ENCODE data around the gene RAB11FIP5. TPM values are rescaled to one million over a fixed set of nuclear protein-coding genes. Genes with fewer than 3 reads are reported as not detected.

Gene RAB11FIP5
- total and polyA plus RNA-seq, 9 of the 15 experiments (the other 6 are each of a cell fraction or from before 2014, with no cell fraction given): 1.7 to 14.4 (median 6.4) TPM

DNA sequence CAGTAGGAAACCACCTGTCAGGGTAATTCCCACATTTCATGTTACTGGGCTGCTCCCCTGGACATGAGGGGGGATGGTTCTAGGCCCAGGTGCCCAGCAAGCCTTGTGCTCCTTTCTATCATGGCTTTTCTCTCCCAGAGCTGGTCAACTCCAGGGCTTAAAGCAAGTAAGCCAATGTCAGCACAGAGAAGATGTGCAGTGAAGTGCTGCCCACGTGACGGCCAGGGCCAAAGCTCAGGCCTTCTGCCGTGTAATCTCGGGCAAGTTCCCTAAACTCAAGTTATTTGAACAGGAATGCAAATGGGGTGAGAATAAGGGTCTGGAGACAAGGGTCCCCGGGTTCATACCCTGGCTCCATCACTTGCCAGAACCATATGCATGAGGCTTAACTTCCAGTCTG lies 57.8 kb downstream of the RAB11FIP5 start (continued):
- TF ChIP-seq, protein P1, sequence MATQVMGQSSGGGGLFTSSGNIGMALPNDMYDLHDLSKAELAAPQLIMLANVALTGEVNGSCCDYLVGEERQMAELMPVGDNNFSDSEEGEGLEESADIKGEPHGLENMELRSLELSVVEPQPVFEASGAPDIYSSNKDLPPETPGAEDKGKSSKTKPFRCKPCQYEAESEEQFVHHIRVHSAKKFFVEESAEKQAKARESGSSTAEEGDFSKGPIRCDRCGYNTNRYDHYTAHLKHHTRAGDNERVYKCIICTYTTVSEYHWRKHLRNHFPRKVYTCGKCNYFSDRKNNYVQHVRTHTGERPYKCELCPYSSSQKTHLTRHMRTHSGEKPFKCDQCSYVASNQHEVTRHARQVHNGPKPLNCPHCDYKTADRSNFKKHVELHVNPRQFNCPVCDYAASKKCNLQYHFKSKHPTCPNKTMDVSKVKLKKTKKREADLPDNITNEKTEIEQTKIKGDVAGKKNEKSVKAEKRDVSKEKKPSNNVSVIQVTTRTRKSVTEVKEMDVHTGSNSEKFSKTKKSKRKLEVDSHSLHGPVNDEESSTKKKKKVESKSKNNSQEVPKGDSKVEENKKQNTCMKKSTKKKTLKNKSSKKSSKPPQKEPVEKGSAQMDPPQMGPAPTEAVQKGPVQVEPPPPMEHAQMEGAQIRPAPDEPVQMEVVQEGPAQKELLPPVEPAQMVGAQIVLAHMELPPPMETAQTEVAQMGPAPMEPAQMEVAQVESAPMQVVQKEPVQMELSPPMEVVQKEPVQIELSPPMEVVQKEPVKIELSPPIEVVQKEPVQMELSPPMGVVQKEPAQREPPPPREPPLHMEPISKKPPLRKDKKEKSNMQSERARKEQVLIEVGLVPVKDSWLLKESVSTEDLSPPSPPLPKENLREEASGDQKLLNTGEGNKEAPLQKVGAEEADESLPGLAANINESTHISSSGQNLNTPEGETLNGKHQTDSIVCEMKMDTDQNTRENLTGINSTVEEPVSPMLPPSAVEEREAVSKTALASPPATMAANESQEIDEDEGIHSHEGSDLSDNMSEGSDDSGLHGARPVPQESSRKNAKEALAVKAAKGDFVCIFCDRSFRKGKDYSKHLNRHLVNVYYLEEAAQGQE (IDR thresholded peaks at IDR 0.05; ENCODE audit: borderline replicate concordance): no peak
- TF ChIP-seq, protein P1 (CRISPR knock-in tag; IDR thresholded peaks at IDR 0.05; ENCODE audit: low read depth): no peak
- TF ChIP-seq MCM5 (IDR thresholded peaks at IDR 0.05; ENCODE audit: low read depth): no peak
